ENCODE measurements around the gene PLAAT3. TPM values are rescaled to one million over a fixed set of nuclear protein-coding genes. Genes with fewer than 3 reads are reported as not detected.

The PLAAT3 gene
- polyA plus RNA-seq, 1 of the 3 experiments (the other 2 are of a cell fraction) = 44.0 TPM

GRCh38 chr11:63527667-63528066 is 86.6 kb downstream of the PLAAT3 start (continued):
- no peak for TF ChIP-seq CTCF (IDR thresholded peaks at IDR 0.05)

Other genes starting within 250 kb of the PLAAT3 start
- gene SLC22A9, start 244.6 kb downstream of the PLAAT3 start, polyA plus RNA-seq (2012; rRNA removed) = not detected in 2 replicates
- gene PLAAT5, start 123.3 kb downstream of the PLAAT3 start, polyA plus RNA-seq (2012; rRNA removed) = not detected in 2 replicates
- not detected in 2 replicates for gene LGALS12, start 108.3 kb downstream of the PLAAT3 start, polyA plus RNA-seq (2012; rRNA removed)
- 4.6 and 5.6 TPM in 2 replicates for gene PLAAT4, start 77.6 kb downstream of the PLAAT3 start, polyA plus RNA-seq (2012; rRNA removed)
- gene PLAAT2, start 51.1 kb downstream of the PLAAT3 start, polyA plus RNA-seq (2012; rRNA removed) = 0.19 and 0.53 TPM in 2 replicates
- gene ATL3, start 56.9 kb upstream of the PLAAT3 start, polyA plus RNA-seq (2012; rRNA removed) = 13.1 and 17.8 TPM in 2 replicates
- gene RTN3, start 67.1 kb upstream of the PLAAT3 start, polyA plus RNA-seq (2012; rRNA removed) = 52.7 and 59.0 TPM in 2 replicates
- gene ZFTA, start 154.3 kb upstream of the PLAAT3 start, polyA plus RNA-seq (2012; rRNA removed) = 8.7 and 10.3 TPM in 2 replicates
- 39.2 and 45.0 TPM in 2 replicates for gene SPINDOC, start 199.0 kb upstream of the PLAAT3 start, polyA plus RNA-seq (2012; rRNA removed)
- 14.6 and 18.8 TPM in 2 replicates for gene MARK2, start 224.7 kb upstream of the PLAAT3 start, polyA plus RNA-seq (2012; rRNA removed)